DOHH2 (cell line): Measurements from ENCODE around the gene PHB1.

Experiments used
- H3F3A ChIP-seq: fragments of 200-600 bp; sonication (generic), shearing (Covaris generic); 2 replicates; pipeline ENCODE4 v1.6.0; 2016; ENCODE audit warnings: antibody characterized with exemption, mild to moderate bottlenecking; ENCODE audit not compliant: control insufficient read depth, insufficient read depth
- H3K27ac ChIP-seq: fragments of 200-600 bp; sonication (generic); 2 replicates; pipeline ENCODE4 v1.5.1; 2014; ENCODE audit warnings: low read depth, mild to moderate bottlenecking, low read length, moderate library complexity
- H3K27me3 ChIP-seq: fragments of 200-600 bp; sonication (generic); 2 replicates; pipeline ENCODE4 v1.6.1; 2014; ENCODE audit warnings: mild to moderate bottlenecking, low read length, mixed read lengths; ENCODE audit not compliant: control insufficient read depth
- H3K36me3 ChIP-seq: fragments of 200-600 bp; sonication (generic); 2 replicates; pipeline ENCODE4 v1.6.1; 2014; ENCODE audit warnings: mild to moderate bottlenecking, low read length, moderate library complexity, mixed read lengths; ENCODE audit not compliant: control insufficient read depth
- H3K4me1 ChIP-seq: fragments of 200-600 bp; sonication (generic); 2 replicates; pipeline ENCODE4 v1.6.1; 2014; ENCODE audit warnings: mild to moderate bottlenecking, low read length, mixed read lengths; ENCODE audit not compliant: control insufficient read depth
- H3K4me2 ChIP-seq: fragments of 200-600 bp; sonication (generic); 2 replicates; pipeline ENCODE4 v1.6.0; 2014; ENCODE audit warnings: mild to moderate bottlenecking, low read length, moderate library complexity
- H3K4me3 ChIP-seq: fragments of 200-600 bp; sonication (generic); 2 replicates; pipeline ENCODE4 v1.5.1; 2014; ENCODE audit warnings: mild to moderate bottlenecking, low read length, mixed read lengths
- H3K79me2 ChIP-seq: fragments of 200-600 bp; sonication (generic); 2 replicates; pipeline ENCODE4 v1.6.1; 2014; ENCODE audit warnings: mild to moderate bottlenecking, low read length, mixed read lengths; ENCODE audit not compliant: control insufficient read depth
- H3K9me2 ChIP-seq: fragments of 200-600 bp; sonication (generic); replicated peaks from 2 replicates; pipeline ENCODE4 v1.6.1; 2014; ENCODE audit warnings: mild to moderate bottlenecking, low read length, mixed read lengths; ENCODE audit not compliant: control insufficient read depth
- H3K9me3 ChIP-seq: fragments of 200-600 bp; sonication (generic); 2 replicates; pipeline ENCODE4 v1.6.1; 2014; ENCODE audit warnings: antibody characterized with exemption, low read length, mixed read lengths; ENCODE audit not compliant: control insufficient read depth, insufficient read depth
- H4K20me1 ChIP-seq: fragments of 200-600 bp; sonication (generic); 2 replicates; pipeline ENCODE4 v1.6.0; 2014; ENCODE audit warnings: low read depth, mild to moderate bottlenecking, antibody characterized with exemption, low read length, moderate library complexity; ENCODE audit not compliant: control insufficient read depth, insufficient read depth
- EZH2phosphoT487 ChIP-seq: fragments of 200-600 bp; sonication (generic); IDR thresholded peaks from 2 replicates; pipeline ENCODE4 v1.6.1; 2017; ENCODE audit warnings: borderline replicate concordance, mild to moderate bottlenecking, antibody characterized with exemption, low read length, moderate library complexity, mixed read lengths
- TF ChIP-seq, protein P1 (sequence below): fragments of 200-600 bp; sonication (generic); IDR thresholded peaks from one replicate; pipeline ENCODE4 v1.5.1; 2014; ENCODE audit warnings: antibody characterized with exemption, mild to moderate bottlenecking, low read depth, low read length; ENCODE audit not compliant: poor library complexity, severe bottlenecking

PHB1 gene

DNA sequence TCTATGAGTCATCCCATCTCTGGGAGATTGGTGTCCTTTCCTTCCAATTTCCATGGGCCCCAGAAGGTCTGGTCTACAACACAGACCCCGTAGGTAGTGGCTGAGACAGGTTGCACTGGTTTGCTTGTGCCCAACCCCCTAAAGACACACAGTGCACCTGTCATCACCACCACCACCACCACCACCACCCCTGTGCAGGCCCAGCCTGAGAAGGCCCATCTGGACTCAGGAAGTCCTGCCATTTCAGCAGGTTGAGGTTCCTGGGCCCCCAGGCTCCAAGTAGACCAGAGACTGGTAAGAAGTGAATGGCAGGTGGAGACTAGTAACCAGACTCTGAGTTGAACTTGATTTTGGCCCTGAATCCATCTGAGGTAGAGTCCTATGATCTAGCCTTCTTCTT is 25.9 kb upstream of the PHB1 start:
- no peaks in the 10 kb centered on the region for H3K9me2 ChIP-seq
- H3K79me2 ChIP-seq, result no peaks in the 10 kb centered on the region
- H3K36me3 ChIP-seq, result no peaks in the 10 kb centered on the region
- H3K9me3 ChIP-seq, result no peaks in the 10 kb centered on the region
- H3F3A ChIP-seq, result no peaks in the 10 kb centered on the region
- no peaks in the 10 kb centered on the region for H4K20me1 ChIP-seq
- no peak overlapping the region for H3K4me3 ChIP-seq
- TF ChIP-seq EZH2phosphoT487, result no peak
- TF ChIP-seq, protein P1, sequence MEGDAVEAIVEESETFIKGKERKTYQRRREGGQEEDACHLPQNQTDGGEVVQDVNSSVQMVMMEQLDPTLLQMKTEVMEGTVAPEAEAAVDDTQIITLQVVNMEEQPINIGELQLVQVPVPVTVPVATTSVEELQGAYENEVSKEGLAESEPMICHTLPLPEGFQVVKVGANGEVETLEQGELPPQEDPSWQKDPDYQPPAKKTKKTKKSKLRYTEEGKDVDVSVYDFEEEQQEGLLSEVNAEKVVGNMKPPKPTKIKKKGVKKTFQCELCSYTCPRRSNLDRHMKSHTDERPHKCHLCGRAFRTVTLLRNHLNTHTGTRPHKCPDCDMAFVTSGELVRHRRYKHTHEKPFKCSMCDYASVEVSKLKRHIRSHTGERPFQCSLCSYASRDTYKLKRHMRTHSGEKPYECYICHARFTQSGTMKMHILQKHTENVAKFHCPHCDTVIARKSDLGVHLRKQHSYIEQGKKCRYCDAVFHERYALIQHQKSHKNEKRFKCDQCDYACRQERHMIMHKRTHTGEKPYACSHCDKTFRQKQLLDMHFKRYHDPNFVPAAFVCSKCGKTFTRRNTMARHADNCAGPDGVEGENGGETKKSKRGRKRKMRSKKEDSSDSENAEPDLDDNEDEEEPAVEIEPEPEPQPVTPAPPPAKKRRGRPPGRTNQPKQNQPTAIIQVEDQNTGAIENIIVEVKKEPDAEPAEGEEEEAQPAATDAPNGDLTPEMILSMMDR, result no peak
- H3K4me1 ChIP-seq, result peaks cover 16% of the 10 kb centered on the region
- H3K27ac ChIP-seq, result no peak overlapping the region
- no peak overlapping the region for H3K4me2 ChIP-seq
- H3K27me3 ChIP-seq, result peaks cover 31% of the 10 kb centered on the region

DNA sequence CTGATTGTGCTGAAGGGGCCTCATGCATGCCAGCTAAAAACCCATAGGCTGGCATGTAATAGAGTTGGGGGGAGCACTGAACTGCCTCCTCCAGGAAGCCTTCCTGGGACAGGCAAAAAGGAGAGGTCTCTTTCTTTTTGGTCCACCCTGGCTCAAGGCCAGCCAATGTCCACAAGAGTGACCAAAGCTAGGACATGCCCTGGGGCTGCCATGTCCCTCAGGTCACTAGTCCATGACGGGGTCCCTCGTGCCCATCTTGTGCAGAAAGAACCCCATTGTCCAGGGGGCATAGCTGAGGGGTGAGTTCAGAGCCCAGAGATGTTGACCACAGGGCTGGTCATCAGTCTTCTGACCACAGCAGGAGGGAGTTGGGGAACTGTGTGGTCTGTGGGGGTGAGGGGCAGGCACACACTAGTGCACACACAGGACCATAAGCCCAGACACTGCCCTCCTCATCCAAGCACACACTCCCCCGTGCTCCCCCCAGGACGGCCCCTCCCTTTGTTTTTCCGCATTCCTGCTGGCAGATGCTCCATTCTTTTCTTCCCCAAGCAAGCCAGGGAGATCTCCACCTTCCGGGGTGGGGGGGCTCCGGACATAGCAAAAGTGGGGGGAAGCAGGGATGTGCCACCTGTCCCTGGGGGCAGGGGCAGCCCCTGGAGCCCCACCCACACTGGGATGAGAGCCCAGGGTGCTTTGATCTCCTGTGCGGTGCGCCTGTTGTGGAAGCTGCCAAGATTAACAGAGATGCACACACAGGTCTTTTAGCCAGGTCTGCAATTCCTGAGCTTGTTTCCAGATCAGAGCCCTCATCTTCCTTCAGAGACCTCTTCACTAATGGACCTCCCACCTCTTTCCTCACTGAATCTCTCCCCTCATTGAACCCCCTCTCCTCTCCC is 25.2 kb upstream of the PHB1 start:
- Histone ChIP-seq H3K27me3 (peaks cover 31% of the 10 kb centered on the region), H3K4me2 (peak overlapping the region; percentile 55), H3K27ac (no peak overlapping the region), H3K4me3 (peak overlapping the region; percentile 21; the same call in 1 of the 2 replicates), H3K79me2 (no peaks in the 10 kb centered on the region), H3F3A (no peaks in the 10 kb centered on the region), H3K36me3 (no peaks in the 10 kb centered on the region), H3K4me1 (peaks cover 16% of the 10 kb centered on the region), H3K9me3 (no peaks in the 10 kb centered on the region), H4K20me1 (no peaks in the 10 kb centered on the region), H3K9me2 (no peaks in the 10 kb centered on the region)
- TF ChIP-seq, protein P1, result no peak

DNA sequence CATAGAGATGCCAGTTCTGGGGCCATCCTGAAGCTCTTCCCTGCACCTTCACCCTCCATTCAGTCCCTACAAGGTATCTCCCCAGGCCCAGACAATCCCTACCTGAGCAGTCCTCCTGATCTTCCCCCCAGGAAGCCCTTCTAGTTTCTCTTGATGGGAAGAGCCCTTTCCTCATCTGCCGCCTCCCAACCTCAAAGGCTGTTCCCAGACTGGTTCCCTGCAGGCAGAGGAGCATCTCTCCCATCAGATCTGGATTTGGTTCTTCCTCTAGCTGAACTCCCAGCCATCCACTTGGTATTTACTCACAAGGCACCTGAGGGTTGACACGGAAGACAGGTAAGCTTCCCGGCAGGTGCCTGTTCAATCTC is 24.6 kb upstream of the PHB1 start:
- Histone ChIP-seq H3K4me2 (peak overlapping the region; percentile 55), H3K79me2 (no peaks in the 10 kb centered on the region), H3K4me3 (peak overlapping the region; percentile 21; the same call in 1 of the 2 replicates), H4K20me1 (no peaks in the 10 kb centered on the region), H3K27ac (no peak overlapping the region), H3K9me3 (no peaks in the 10 kb centered on the region), H3K9me2 (no peaks in the 10 kb centered on the region), H3K27me3 (peaks cover 31% of the 10 kb centered on the region), H3F3A (no peaks in the 10 kb centered on the region), H3K36me3 (no peaks in the 10 kb centered on the region), H3K4me1 (peaks cover 16% of the 10 kb centered on the region)
- no peak for TF ChIP-seq EZH2phosphoT487
- TF ChIP-seq, protein P1, result no peak
